ENCODE results near the gene DAAM2.

DAAM2 gene

GRCh38 chr6:39925191-39925930, 133.2 kb downstream of the DAAM2 start:
- in situ Hi-C loops (cut with MboI; ENCODE audit: low sequenced_read_pairs), result no loop called here

GRCh38 chr6:39925931-39926290, 133.7 kb downstream of the DAAM2 start:
- in situ Hi-C loops (cut with MboI; ENCODE audit: low sequenced_read_pairs), result no loop called here

- in situ Hi-C loops (cut with MboI; ENCODE audit: low sequenced_read_pairs), result no loop called here
Observed at GRCh38 chr6:39926668-39927067, 134.5 kb downstream of the DAAM2 start.

GRCh38 chr6:39927159-39927558, 135.0 kb downstream of the DAAM2 start:
- in situ Hi-C loops (cut with MboI; ENCODE audit: low sequenced_read_pairs), result no loop called here

GRCh38 chr6:39929039-39929732, 137.0 kb downstream of the DAAM2 start:
- in situ Hi-C loops (cut with MboI; ENCODE audit: low sequenced_read_pairs), result no loop called here

GRCh38 chr6:39929733-39930461, 137.7 kb downstream of the DAAM2 start:
- in situ Hi-C loops (cut with MboI; ENCODE audit: low sequenced_read_pairs), result no loop called here

- in situ Hi-C loops (cut with MboI; ENCODE audit: low sequenced_read_pairs), result no loop called here
Observed at GRCh38 chr6:39930540-39930939, 138.4 kb downstream of the DAAM2 start.

GRCh38 chr6:39931607-39932006, 139.4 kb downstream of the DAAM2 start:
- in situ Hi-C loops (cut with MboI; ENCODE audit: low sequenced_read_pairs), result no loop called here

- in situ Hi-C loops (cut with MboI; ENCODE audit: low sequenced_read_pairs), result no loop called here
Observed at GRCh38 chr6:39932386-39932910, 140.3 kb downstream of the DAAM2 start.

GRCh38 chr6:39933669-39934130, 141.5 kb downstream of the DAAM2 start:
- in situ Hi-C loops (cut with MboI; ENCODE audit: low sequenced_read_pairs), result no loop called here

GRCh38 chr6:39934131-39934757, 142.1 kb downstream of the DAAM2 start, which contains the start of gene MOCS1:
Gene MOCS1 (minus strand): TSS chr6:39934462. CDS start chr6:39934417, 45 bp downstream.
- in situ Hi-C loops (cut with MboI; ENCODE audit: low sequenced_read_pairs), result no loop called here

GRCh38 chr6:39935241-39935640, 143.1 kb downstream of the DAAM2 start:
- in situ Hi-C loops (cut with MboI; ENCODE audit: low sequenced_read_pairs), result no loop called here

GRCh38 chr6:39936857-39937256, 144.7 kb downstream of the DAAM2 start:
- in situ Hi-C loops (cut with MboI; ENCODE audit: low sequenced_read_pairs), result no loop called here

- in situ Hi-C loops (cut with MboI; ENCODE audit: low sequenced_read_pairs), result no loop called here
Observed at GRCh38 chr6:39937686-39938333, 145.6 kb downstream of the DAAM2 start.

GRCh38 chr6:39938773-39939654, 146.8 kb downstream of the DAAM2 start:
- in situ Hi-C loops (cut with MboI; ENCODE audit: low sequenced_read_pairs), result no loop called here

- in situ Hi-C loops (cut with MboI; ENCODE audit: low sequenced_read_pairs), result no loop called here
Observed at GRCh38 chr6:39941138-39941537, 149.0 kb downstream of the DAAM2 start.

GRCh38 chr6:39941820-39942219, 149.6 kb downstream of the DAAM2 start:
- in situ Hi-C loops (cut with MboI; ENCODE audit: low sequenced_read_pairs), result no loop called here

GRCh38 chr6:39942903-39943580, 150.9 kb downstream of the DAAM2 start:
- in situ Hi-C loops (cut with MboI; ENCODE audit: low sequenced_read_pairs), result no loop called here

GRCh38 chr6:39945626-39946025, 153.4 kb downstream of the DAAM2 start:
- in situ Hi-C loops (cut with MboI; ENCODE audit: low sequenced_read_pairs), result no loop called here
